HepG2 (cell line): ENCODE data around the gene NUDT21. TPM values are rescaled to one million over a fixed set of nuclear protein-coding genes. Genes with fewer than 3 reads are reported as not detected.

ENCODE experiments used
- ATF4 ChIP-seq, 2 experiments: fragments of 450-650 bp in 1 of 2; sonication (generic) in 1 of 2; formaldehyde crosslinking; IDR thresholded peaks; 2 replicates each; pipeline versions ENCODE4 v1.5.0 to v1.8.0; 2020 to 2022; ENCODE audit warnings: mild to moderate bottlenecking in 1 of 2, missing genetic modification reagents in 1 of 2
- CREBL2 ChIP-seq: sonication (generic); formaldehyde crosslinking; IDR thresholded peaks from 2 replicates; pipeline ENCODE4 v1.8.1; 2023; ENCODE audit warnings: missing genetic modification reagents, mild to moderate bottlenecking, borderline replicate concordance
- EP300 ChIP-seq, 3 experiments: sonication (generic) in 1 of 3; formaldehyde crosslinking in 1 of 3; IDR thresholded peaks; 2 replicates each; pipeline versions ENCODE4 v1.5.1 to v1.6.1; 2011 to 2020; ENCODE audit warnings: low read depth in 2 of 3, low read length in 2 of 3, borderline replicate concordance in 1 of 3, improper control_type of control experiment in 1 of 3, mild to moderate bottlenecking in 1 of 3, missing genetic modification reagents in 1 of 3, moderate library complexity in 1 of 3
- FOXJ3 ChIP-seq: sonication (generic); formaldehyde crosslinking; IDR thresholded peaks from 2 replicates; pipeline ENCODE4 v1.4.0; 2020; ENCODE audit warnings: missing genetic modification reagents, mild to moderate bottlenecking, borderline replicate concordance
- MAFF ChIP-seq: IDR thresholded peaks from 2 replicates; pipeline ENCODE4 v1.6.1; 2011; ENCODE audit warnings: low read depth, low read length, improper control_type of control experiment
- MAZ ChIP-seq, 2 experiments: sonication (generic) in 1 of 2; formaldehyde crosslinking in 1 of 2; IDR thresholded peaks; 2 replicates each; pipeline versions ENCODE4 v1.5.0 to v1.6.1; 2012 to 2020; ENCODE audit warnings: low read depth in 2 of 2, mild to moderate bottlenecking in 2 of 2, borderline replicate concordance in 1 of 2, improper control_type of control experiment in 1 of 2, low read length in 1 of 2, missing genetic modification reagents in 1 of 2, moderate library complexity in 1 of 2
- POLR2AphosphoS5 ChIP-seq: IDR thresholded peaks from 2 replicates; pipeline ENCODE4 v1.6.1; 2012; ENCODE audit warnings: low read depth, low read length
- RERE ChIP-seq: IDR thresholded peaks from 2 replicates; pipeline ENCODE4 v1.6.1; 2016; ENCODE audit warnings: low read depth, missing genetic modification reagents, missing compliant biosample characterization
- RORA ChIP-seq: sonication (generic); formaldehyde crosslinking; IDR thresholded peaks from 2 replicates; pipeline ENCODE4 v1.5.0; 2020; ENCODE audit warnings: mild to moderate bottlenecking, missing genetic modification reagents, moderate library complexity
- SKI ChIP-seq: fragments of 450-650 bp; IDR thresholded peaks from one replicate; pipeline ENCODE4 v1.6.1; 2018; ENCODE audit warnings: mild to moderate bottlenecking; ENCODE audit not compliant: partially characterized antibody
- SP5 ChIP-seq: IDR thresholded peaks from 2 replicates; pipeline ENCODE4 v1.6.1; 2016; ENCODE audit warnings: low read depth, borderline replicate concordance
- ZC3H13 ChIP-seq: sonication (generic); formaldehyde crosslinking; IDR thresholded peaks from 2 replicates; pipeline ENCODE4 v1.8.1; 2023; ENCODE audit warnings: mild to moderate bottlenecking, missing genetic modification reagents, moderate library complexity
- ZFP90 ChIP-seq: sonication (generic); formaldehyde crosslinking; IDR thresholded peaks from 2 replicates; pipeline ENCODE4 v1.8.0; 2022; ENCODE audit warnings: missing genetic modification reagents, mild to moderate bottlenecking, inconsistent platforms, borderline replicate concordance
- ZMYM3 ChIP-seq: sonication (generic); formaldehyde crosslinking; IDR thresholded peaks from 2 replicates; pipeline ENCODE4 v1.5.1; 2020; ENCODE audit warnings: mild to moderate bottlenecking, missing genetic modification reagents
- ZNF3 ChIP-seq: IDR thresholded peaks from 2 replicates; pipeline ENCODE4 v1.7.0; 2017; ENCODE audit warnings: inconsistent platforms
- ZNF563 ChIP-seq: sonication (generic); formaldehyde crosslinking; IDR thresholded peaks from 2 replicates; pipeline ENCODE4 v1.8.0; 2022; ENCODE audit warnings: mild to moderate bottlenecking, moderate library complexity, missing genetic modification reagents
- ZNF776 ChIP-seq: sonication (generic); formaldehyde crosslinking; IDR thresholded peaks from 2 replicates; pipeline ENCODE4 v1.4.0; 2020; ENCODE audit warnings: mild to moderate bottlenecking, missing genetic modification reagents
- polyA plus RNA-seq, 8 experiments: library from polyadenylated mRNA; depleted of rRNA in 3 of 8; stranded (reverse) in 7 of 8; unstranded in 1 of 8; fragments of >200 nt; fragmentation: Illumina TruSeq in 4 of 8; extraction: Trizol in 4 of 8; gene quantifications; 2 replicates each; pipeline versions ENCODE4 v1.2.1 to v1.2.3, GENCODE V29; 2011 to 2016; ENCODE audit warnings: low read depth in 4 of 8, missing spikeins in 1 of 8, mixed read lengths in 1 of 8; ENCODE audit not compliant: insufficient read depth in 1 of 8
- total RNA-seq, 5 experiments: library from RNA; depleted of rRNA; stranded (reverse); fragments of >200 nt; fragmentation: Illumina TruSeq; extraction: Trizol; gene quantifications; 2 replicates each; pipeline ENCODE4 v1.2.3, GENCODE V29; 2016; ENCODE audit warnings: low read depth in 1 of 5
- TF ChIP-seq, protein P1 (sequence below): sonication (generic); formaldehyde crosslinking; IDR thresholded peaks from 2 replicates; pipeline ENCODE4 v1.5.1; 2020; ENCODE audit warnings: mild to moderate bottlenecking, missing genetic modification reagents

NUDT21 gene
- total and polyA plus RNA-seq, 2 of the 13 experiments (the other 11 are each of a cell fraction or from before 2014, with no cell fraction given), result 177 to 210 TPM

- TF ChIP-seq RERE (no peak), ATF4 (CRISPR knock-in tag; IDR thresholded peaks at IDR 0.05) (peak in 1 of 2 experiments; percentile 81; a peak in 2 of 4 replicates), SKI (no peak), ZNF3 (no peak), MAFF (no peak), ZC3H13 (no peak), EP300 (IDR thresholded peaks at IDR 0.05; ENCODE audit: low read depth in 2 of 2, low read length in 2 of 2) (no peak), EP300 (CRISPR knock-in tag; IDR thresholded peaks at IDR 0.05; ENCODE audit: borderline replicate concordance) (no peak), ZFP90 (CRISPR knock-in tag) (no peak; the same call in 1 of the 2 replicates), RORA (CRISPR knock-in tag) (no peak), MAZ (IDR thresholded peaks at IDR 0.05; ENCODE audit: borderline replicate concordance, low read depth, low read length) (no peak; the same call in 1 of the 2 replicates), MAZ (CRISPR knock-in tag; IDR thresholded peaks at IDR 0.05; ENCODE audit: low read depth) (no peak), POLR2AphosphoS5 (no peak), FOXJ3 (no peak), CREBL2 (no peak), ZNF563 (CRISPR knock-in tag) (no peak), ZMYM3 (CRISPR knock-in tag) (peak; percentile 91), ZNF776 (CRISPR knock-in tag) (no peak), SP5 (CRISPR knock-in tag) (no peak)
- TF ChIP-seq, protein P1, sequence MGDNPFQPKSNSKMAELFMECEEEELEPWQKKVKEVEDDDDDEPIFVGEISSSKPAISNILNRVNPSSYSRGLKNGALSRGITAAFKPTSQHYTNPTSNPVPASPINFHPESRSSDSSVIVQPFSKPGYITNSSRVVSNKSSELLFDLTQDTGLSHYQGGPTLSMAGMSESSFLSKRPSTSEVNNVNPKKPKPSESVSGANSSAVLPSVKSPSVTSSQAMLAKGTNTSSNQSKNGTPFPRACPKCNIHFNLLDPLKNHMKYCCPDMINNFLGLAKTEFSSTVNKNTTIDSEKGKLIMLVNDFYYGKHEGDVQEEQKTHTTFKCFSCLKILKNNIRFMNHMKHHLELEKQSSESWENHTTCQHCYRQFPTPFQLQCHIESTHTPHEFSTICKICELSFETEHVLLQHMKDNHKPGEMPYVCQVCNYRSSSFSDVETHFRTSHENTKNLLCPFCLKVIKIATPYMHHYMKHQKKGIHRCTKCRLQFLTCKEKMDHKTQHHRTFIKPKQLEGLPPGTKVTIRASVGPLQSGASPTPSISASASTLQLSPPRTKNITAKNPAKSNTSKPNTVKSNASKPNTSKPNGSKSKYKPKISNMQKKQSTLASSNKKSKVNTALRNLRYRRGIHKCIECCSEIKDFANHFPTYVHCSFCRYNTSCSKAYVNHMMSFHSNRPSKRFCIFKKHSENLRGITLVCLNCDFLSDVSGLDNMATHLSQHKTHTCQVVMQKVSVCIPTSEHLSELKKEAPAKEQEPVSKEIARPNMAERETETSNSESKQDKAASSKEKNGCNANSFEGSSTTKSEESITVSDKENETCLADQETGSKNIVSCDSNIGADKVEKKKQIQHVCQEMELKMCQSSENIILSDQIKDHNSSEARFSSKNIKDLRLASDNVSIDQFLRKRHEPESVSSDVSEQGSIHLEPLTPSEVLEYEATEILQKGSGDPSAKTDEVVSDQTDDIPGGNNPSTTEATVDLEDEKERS, result no peak; the same call in none of the 2 replicates
Measured at GRCh38 chr16:56451753-56452689, 889 bp upstream of the NUDT21 start (continued).
